Measurements from ENCODE around the gene RPS6KB1.

DNA sequence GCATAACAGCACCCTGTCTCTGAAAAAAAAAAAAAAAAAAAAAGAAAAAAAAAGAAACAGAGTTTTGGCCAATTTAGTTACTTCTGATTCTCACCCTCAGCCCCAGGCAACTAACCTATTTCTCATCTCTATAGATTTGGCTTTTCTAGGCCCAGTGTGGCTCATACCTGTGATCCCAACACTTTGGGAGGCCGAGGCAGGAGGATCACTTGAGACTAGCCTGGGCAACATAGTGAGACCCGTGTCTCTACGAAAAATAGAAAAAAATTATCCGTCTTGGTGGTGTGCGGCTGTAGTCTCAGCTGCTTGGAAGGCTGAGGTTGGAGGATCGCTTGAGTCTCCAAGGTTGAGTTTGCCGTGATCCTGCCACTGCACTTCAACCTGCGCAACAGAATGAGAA lies 8.7 kb downstream of the RPS6KB1 start:
- TF ChIP-seq, protein P1, sequence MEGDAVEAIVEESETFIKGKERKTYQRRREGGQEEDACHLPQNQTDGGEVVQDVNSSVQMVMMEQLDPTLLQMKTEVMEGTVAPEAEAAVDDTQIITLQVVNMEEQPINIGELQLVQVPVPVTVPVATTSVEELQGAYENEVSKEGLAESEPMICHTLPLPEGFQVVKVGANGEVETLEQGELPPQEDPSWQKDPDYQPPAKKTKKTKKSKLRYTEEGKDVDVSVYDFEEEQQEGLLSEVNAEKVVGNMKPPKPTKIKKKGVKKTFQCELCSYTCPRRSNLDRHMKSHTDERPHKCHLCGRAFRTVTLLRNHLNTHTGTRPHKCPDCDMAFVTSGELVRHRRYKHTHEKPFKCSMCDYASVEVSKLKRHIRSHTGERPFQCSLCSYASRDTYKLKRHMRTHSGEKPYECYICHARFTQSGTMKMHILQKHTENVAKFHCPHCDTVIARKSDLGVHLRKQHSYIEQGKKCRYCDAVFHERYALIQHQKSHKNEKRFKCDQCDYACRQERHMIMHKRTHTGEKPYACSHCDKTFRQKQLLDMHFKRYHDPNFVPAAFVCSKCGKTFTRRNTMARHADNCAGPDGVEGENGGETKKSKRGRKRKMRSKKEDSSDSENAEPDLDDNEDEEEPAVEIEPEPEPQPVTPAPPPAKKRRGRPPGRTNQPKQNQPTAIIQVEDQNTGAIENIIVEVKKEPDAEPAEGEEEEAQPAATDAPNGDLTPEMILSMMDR (IDR thresholded peaks at IDR 0.05; ENCODE audit: poor library complexity) = no peak
- TF ChIP-seq EZH2 (IDR thresholded peaks at IDR 0.05; ENCODE audit: borderline replicate concordance) = no peak
